ENCODE results near the gene METTL25B.

The METTL25B gene

GRCh38 chr1:156705321-156705917, 22.9 kb upstream of the METTL25B start, which contains the start of gene CRABP2:
CRABP2 (minus strand) TSS chr1:156705583; CDS start chr1:156705446, 137 bp downstream.
- peak; percentile 9 for ATAC-seq
- TF ChIP-seq ZNF565 (CRISPR knock-in tag; conservative IDR thresholded peaks at IDR 0.05; ENCODE audit: low read depth), result no peak
- no peak for TF ChIP-seq GLIS3 (CRISPR knock-in tag; IDR thresholded peaks at IDR 0.05)
- no peak for TF ChIP-seq ZFP3 (CRISPR knock-in tag; IDR thresholded peaks at IDR 0.05)
- no peak for TF ChIP-seq BACH2 (CRISPR knock-in tag; IDR thresholded peaks at IDR 0.05; ENCODE audit: borderline replicate concordance)
- TF ChIP-seq TCF4 (CRISPR knock-in tag; IDR thresholded peaks at IDR 0.05; ENCODE audit: borderline replicate concordance), result no peak
- peak; percentile 39; the same call in 1 of the 2 replicates for TF ChIP-seq TOX (CRISPR knock-in tag; IDR thresholded peaks at IDR 0.05; ENCODE audit: borderline replicate concordance)
- TF ChIP-seq ISL1 (CRISPR knock-in tag; IDR thresholded peaks at IDR 0.05), result no peak

GRCh38 chr1:156705918-156706656, 22.2 kb upstream of the METTL25B start:
- ATAC-seq, result peak; percentile 24
- TF ChIP-seq POU6F1 (CRISPR knock-in tag; IDR thresholded peaks at IDR 0.05; ENCODE audit: borderline replicate concordance, low read depth), result no peak
- no peak for TF ChIP-seq PPARA (CRISPR knock-in tag; IDR thresholded peaks at IDR 0.05; ENCODE audit: borderline replicate concordance)
- TF ChIP-seq BACH2 (CRISPR knock-in tag; IDR thresholded peaks at IDR 0.05; ENCODE audit: borderline replicate concordance), result no peak
- 0 out of 2 replicates have a peak, but pooled peaks have one; percentile 1 for TF ChIP-seq TOX (CRISPR knock-in tag; IDR thresholded peaks at IDR 0.05; ENCODE audit: borderline replicate concordance)
- no peak for TF ChIP-seq ZNF8 (CRISPR knock-in tag; IDR thresholded peaks at IDR 0.05)
- TF ChIP-seq TCF4 (CRISPR knock-in tag; IDR thresholded peaks at IDR 0.05; ENCODE audit: borderline replicate concordance), result no peak
- no peak for TF ChIP-seq ZNF70 (CRISPR knock-in tag; IDR thresholded peaks at IDR 0.05)
- TF ChIP-seq PATZ1 (CRISPR knock-in tag; IDR thresholded peaks at IDR 0.05; ENCODE audit: borderline replicate concordance), result peak; percentile 71; the same call in 1 of the 2 replicates
- TF ChIP-seq ZFP3 (CRISPR knock-in tag; IDR thresholded peaks at IDR 0.05), result no peak
- no peak for TF ChIP-seq ZFP30 (CRISPR knock-in tag; IDR thresholded peaks at IDR 0.05)
- no peak for TF ChIP-seq ARNTL (CRISPR knock-in tag; IDR thresholded peaks at IDR 0.05; ENCODE audit: borderline replicate concordance, low read depth)
- TF ChIP-seq ISL1 (CRISPR knock-in tag; IDR thresholded peaks at IDR 0.05), result no peak
- TF ChIP-seq OSR1 (CRISPR knock-in tag; IDR thresholded peaks at IDR 0.05), result no peak
- TF ChIP-seq GLIS3 (CRISPR knock-in tag; IDR thresholded peaks at IDR 0.05), result no peak

GRCh38 chr1:156706657-156707416, 21.4 kb upstream of the METTL25B start:
- no peak for ATAC-seq
- TF ChIP-seq BACH2 (CRISPR knock-in tag; IDR thresholded peaks at IDR 0.05; ENCODE audit: borderline replicate concordance) (no peak), ZFP30 (CRISPR knock-in tag; IDR thresholded peaks at IDR 0.05) (no peak), TSHZ2 (CRISPR knock-in tag; IDR thresholded peaks at IDR 0.05) (no peak), CREB5 (CRISPR knock-in tag; IDR thresholded peaks at IDR 0.05; ENCODE audit: low read depth) (no peak), ZC3H10 (CRISPR knock-in tag; IDR thresholded peaks at IDR 0.05) (no peak), ZNF70 (CRISPR knock-in tag; IDR thresholded peaks at IDR 0.05) (no peak), ZNF565 (CRISPR knock-in tag; conservative IDR thresholded peaks at IDR 0.05; ENCODE audit: low read depth) (no peak), SNAI2 (CRISPR knock-in tag; IDR thresholded peaks at IDR 0.05) (no peak), RARB (CRISPR knock-in tag; IDR thresholded peaks at IDR 0.05) (no peak), OSR1 (CRISPR knock-in tag; IDR thresholded peaks at IDR 0.05) (no peak), ESRRG (CRISPR knock-in tag; IDR thresholded peaks at IDR 0.05) (no peak), ZFP3 (CRISPR knock-in tag; IDR thresholded peaks at IDR 0.05) (no peak), ARNTL (CRISPR knock-in tag; IDR thresholded peaks at IDR 0.05; ENCODE audit: borderline replicate concordance, low read depth) (no peak), PPARA (CRISPR knock-in tag; IDR thresholded peaks at IDR 0.05; ENCODE audit: borderline replicate concordance) (no peak), CSDC2 (CRISPR knock-in tag; IDR thresholded peaks at IDR 0.05) (no peak)
